GM18526 (cell line): ENCODE data around the gene NUP85.

ENCODE experiments used
- POLR2A ChIP-seq: IDR thresholded peaks from 3 replicates; pipeline ENCODE4 v1.6.1; 2011; ENCODE audit not compliant: insufficient read length; ENCODE audit errors: extremely low read depth

Gene NUP85, protein sequence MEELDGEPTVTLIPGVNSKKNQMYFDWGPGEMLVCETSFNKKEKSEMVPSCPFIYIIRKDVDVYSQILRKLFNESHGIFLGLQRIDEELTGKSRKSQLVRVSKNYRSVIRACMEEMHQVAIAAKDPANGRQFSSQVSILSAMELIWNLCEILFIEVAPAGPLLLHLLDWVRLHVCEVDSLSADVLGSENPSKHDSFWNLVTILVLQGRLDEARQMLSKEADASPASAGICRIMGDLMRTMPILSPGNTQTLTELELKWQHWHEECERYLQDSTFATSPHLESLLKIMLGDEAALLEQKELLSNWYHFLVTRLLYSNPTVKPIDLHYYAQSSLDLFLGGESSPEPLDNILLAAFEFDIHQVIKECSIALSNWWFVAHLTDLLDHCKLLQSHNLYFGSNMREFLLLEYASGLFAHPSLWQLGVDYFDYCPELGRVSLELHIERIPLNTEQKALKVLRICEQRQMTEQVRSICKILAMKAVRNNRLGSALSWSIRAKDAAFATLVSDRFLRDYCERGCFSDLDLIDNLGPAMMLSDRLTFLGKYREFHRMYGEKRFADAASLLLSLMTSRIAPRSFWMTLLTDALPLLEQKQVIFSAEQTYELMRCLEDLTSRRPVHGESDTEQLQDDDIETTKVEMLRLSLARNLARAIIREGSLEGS

DNA sequence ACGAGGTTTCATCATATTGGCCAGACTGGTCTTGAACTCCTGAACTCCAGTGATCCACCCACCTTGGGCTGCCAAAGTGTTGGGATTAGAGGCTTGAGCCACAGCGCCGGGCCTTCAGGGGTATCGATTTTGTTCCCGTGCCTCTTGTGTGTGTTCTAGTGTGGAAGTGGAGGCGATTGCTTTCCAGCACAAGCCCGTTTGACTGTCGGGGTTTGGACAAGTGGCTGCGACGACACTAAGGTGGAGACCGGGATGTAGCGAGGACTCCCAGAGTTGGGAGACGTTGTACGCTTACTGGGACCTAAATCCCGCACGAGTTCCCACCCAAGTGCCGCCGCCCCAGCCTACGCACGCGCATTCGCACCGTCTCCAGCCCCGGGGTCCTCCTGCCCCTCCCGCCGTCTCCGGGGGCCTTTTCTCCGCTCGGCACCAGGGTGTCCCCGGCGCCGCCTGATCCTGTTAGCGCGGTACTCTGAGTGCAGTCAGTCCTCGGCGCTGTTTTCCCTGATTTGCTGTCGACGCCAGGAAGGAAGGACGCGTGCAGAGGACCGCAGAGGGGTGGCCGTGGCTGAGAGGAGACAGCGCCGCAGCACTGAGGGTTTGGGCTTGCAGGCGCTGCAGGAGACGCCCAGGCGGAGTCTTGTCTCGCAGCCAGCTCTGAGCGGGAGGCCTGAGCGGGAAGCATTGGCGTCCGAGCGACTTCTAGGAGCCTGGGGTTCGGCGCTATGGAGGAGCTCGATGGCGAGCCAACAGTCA, at the start of gene NUP85:
Gene NUP85 (plus strand): TSS at position 643 of the 756 bp plus-strand sequence. CDS start 83 bp downstream, at position 726.
- peak; percentile 91 for TF ChIP-seq POLR2A

DNA sequence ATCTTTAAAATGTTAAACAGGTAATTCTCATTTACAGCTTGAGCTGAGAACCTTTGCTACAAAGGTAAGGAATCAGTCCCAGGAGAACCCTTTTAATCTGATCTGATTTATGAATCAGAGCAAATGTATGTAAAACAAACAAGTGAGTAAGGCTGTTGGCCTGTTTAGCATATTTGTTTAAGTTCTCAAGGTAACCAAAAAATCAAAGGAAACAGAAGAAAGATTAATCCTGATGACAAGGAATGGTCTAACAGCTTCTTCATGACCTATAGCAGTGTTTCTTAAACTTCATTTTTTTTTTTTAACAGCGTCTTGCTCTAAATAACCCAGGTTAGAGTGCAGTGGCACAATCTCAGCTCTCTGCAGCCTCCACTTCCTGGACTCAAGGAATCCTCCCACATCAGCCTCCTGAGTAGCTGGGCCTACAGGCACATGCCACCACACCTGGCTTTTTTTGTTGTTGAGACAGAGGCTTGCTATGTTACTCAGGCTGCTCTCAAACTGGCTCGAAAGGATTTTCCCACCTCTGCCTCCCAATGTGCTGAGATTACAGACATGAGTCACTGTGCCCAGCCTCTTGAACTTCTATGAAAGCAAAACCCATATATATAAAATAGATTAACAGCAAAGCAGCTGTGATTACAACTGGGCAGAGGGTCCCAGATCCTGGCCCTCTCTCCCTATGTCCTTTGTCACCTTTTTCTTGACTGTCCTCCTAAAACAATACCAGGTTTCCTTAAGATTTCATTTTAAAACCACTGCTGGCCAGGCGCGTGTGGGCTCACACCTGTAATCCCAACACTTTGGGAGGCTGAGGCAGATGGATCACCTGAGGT, 46.1 kb upstream of the NUP85 start:
- no peak for TF ChIP-seq POLR2A

DNA sequence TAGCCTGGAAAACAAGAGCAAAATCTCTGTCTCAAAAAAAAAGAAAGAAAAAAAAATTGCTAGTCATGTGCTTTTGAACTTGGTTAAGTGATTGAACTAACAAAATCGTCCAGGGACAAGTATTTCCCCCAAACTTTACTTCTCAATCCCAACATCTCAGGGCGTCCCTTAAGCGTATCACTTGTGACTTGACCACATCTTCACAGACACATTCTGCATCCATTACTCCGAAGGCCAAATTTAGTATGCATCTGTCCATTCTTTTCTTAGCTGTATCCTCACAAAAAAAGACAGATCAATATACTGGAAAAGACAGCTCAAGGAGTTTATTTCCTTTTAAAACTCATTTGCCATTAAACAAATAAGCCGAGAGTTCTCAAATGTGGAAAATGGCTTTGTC, 45.3 kb upstream of the NUP85 start:
- no peak for TF ChIP-seq POLR2A

DNA sequence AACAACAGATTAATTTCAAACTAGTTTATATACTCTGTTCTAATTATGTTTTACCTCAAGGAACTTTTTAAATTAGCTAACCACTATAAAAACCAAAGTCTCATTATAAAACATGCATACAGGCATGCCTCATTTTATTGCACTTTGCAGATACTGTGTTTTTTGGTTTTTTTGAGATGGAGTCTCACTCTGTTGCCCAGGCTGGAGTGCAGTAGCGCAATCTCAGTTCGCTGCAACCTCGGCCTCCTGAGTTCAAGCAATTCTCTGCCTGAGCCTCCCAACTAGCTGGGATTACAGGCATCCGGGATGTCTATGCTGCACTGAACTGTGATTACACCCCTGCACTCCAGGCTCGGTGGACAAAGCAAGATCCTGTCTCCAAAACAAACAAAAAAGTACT, 42.4 kb upstream of the NUP85 start:
- TF ChIP-seq POLR2A = no peak

DNA sequence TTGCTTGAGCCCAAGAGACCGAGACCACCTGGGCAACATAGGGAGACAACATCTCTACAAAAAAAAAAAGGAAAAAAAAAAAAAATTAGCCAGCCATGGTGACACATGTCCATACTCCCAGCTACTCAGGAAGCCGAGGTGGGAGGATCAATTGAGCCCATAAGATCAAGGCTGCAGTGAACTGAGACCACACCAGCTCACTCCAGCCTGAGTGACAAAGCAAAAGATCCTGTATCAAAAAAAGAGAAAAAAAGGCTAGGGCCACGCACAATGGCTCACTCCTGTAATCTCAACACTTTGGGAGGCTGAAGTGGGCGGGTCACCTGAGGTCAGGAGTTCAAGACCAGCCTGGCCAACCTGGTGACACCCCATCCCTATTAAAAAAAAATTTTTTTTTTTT, 36.5 kb upstream of the NUP85 start:
- TF ChIP-seq POLR2A = no peak

DNA sequence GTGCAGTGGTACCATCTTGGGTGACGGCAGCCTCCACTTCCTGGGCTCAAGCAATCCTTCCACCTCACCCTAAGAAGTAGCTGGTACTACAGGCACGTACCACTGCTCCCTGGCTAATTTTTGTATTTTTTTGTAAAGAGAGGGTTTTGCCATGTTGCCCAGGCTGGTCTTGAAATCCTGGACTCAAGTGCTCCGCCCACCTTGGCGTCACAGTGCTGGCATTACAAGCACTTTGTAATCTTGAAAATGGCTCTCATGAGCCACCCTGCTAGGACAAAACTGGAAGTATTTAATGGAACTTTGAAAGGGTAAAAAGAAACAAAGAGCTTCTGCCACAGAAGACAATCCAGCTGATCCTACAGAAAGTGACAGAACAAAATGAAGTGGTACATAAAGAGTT, 32.0 kb upstream of the NUP85 start:
- TF ChIP-seq POLR2A = no peak

DNA sequence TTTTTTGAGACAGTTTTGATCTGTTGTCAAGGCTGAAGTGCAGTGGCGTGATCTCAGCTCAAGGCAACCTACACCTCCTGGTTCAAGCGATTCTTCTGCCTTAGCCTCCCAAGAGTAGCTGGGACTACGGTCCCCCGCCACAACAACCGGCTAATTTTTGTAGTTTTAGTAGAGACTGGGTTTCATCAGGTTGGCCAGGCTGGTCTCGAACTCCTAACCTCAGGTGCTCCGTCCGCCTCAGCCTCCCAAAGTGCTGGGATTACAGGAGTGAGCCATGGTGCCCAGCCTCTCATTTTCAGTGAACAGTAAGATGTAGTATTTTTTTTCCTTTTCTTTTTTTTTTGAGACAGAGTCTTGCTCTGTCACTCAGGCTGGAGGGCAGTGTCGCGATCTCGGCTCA, 30.5 kb upstream of the NUP85 start:
- TF ChIP-seq POLR2A = no peak

DNA sequence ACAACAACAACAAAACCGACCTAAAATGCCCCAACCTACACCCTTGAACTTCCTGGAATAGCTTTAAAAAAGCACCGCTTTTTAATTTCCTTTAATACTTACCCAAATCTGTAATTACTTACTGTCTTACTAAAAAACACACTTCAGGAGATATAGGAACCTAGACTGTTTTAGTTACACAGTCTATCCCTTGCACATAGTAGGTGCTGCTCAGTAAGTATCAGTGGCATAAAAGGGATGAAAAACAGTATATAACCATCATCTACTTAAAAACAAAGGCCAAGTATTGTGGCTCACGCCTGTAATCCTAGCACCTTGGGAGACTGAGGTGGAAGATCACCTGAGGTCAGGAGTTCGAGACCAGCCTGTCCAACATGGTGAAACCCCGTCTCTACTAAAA, 28.9 kb upstream of the NUP85 start:
- no peak for TF ChIP-seq POLR2A

DNA sequence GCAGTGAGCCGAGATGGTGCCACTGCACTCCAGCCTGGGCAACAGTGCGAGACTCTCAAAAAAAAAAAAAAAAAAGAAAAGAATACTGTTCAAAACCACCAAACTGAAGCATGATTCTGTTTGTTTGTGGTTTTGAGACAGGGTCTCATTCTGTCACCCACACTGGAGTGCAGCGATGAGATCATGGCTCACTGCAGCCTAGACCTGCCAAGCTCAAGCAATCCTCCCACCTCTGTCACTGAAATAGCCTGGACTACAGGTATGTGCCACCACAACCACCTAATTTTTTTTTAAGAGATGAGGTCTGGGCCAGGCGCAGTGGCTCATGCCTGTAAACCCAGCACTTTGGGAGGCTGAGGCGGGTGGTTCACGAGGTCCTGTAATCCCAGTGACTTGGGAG, 27.0 kb upstream of the NUP85 start:
- no peak for TF ChIP-seq POLR2A

DNA sequence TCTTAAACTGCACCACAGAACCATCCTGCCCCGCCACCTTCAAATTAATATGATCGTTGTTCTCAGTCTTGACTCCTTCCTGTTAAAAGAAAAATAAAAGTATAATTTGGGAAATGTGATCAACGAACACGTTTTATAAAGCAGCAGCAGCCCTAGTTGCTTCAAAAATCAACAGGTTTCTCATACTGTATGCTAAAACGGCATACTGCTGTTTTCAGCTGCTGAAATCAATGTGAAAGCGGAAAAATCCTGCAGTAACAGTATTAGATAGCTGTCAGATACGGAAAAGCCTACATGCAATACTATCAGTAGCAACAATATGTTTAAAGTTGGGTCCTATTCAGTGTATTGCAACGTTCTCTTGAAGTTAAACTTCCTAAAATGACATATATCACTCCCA, 24.4 kb upstream of the NUP85 start:
- TF ChIP-seq POLR2A = no peak

DNA sequence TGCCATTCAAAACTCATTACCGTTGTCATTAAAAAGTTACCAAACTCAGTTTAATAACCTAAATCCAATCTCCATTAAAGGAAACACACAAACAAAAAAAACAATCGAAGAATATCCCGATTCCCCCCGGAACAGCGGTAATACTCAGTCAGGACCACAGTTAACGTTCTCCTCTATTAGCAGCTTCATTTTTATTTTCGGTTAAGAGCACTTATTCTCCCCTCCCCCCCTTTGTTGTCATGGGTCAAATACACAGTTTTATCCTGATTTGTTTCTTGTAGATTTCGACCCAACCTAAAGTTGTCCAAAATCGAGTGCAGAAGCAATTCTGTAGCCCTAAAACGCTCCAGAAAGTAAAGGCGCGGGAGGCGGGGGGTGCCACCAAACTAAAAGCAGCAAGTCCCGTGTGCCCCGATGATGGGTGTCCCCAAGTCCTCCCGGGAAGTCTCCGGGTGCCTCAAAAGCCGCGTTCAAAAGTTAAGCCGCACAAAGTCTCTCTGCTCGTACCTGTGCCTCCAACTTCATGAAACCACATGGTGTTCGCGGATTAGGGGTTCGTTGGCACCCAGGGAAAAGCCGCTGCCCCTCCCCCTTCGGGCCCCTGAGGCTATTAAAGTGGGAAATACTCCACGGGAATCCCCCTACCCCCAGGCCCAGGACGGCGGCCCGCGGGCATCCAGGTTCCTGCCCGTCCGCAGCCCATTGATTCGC, 23.7 kb upstream of the NUP85 start:
- TF ChIP-seq POLR2A = no peak

DNA sequence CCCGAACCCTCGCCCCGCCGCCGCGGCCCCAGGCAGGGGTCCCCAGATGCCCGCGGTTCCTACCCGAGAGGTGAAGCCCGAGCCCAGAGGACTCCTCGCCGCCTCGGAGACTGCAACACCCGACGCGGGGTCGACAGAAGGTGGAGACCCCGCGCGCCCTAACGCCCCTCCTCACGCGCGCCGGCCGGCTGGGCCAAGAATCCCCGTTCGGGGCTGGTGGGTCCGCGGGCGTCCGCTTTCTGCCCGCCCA, 23.2 kb upstream of the NUP85 start:
- no peak for TF ChIP-seq POLR2A

DNA sequence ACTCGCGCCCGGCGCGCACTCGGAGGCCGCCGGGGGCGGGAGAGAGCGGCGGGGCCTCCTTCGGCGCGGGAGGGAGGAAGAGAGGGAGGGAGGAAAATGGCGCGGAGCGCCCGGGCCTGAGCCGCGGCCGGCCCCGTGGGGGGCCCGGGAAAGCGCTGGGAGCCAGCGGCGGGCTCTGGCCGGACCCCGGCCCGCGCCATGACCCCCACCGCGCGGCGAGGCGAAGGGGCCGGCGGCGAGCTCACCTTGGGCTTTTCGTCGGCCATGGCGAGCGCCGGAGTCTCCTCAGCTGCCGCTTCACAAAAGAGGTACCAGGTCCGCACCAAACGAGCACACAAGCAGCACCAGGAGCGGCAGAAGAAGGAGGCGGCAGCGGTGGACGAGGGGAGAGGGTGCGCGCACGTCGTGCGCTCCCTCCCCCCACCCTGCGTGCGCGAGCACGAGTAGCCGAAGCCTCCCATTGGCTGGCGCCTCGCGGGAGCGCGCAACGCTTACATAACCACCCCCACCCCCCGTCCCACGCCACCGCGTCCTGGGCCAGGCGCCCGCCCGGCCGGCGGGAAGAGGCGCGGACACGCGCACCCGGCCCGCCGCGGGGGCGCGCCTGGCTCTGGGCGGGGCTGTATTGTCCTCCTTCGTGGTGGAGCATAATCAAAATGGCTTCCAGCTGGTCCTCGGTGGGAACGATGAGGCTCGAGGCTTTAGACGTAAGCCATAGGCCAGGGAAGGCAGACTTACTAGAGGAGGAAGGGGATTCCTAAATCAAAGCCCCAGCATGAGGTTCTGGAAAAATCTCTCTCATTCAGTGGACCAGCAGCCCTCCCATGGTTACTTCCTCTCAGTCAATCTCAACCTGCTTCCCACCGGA, 22.7 kb upstream of the NUP85 start, which contains the start of gene SUMO2:
Gene SUMO2 (minus strand): TSS at position 391 of the 868 bp plus-strand sequence. CDS start 125 bp downstream, at position 266.
- TF ChIP-seq POLR2A = no peak
